SU-DHL-6 (cell line): ENCODE measurements around the gene ATP5MC3.
A peak's percentile ranks its signal among the peaks of the same experiment; 100 is the strongest.

Source experiments
- H2AFZ ChIP-seq: fragments of 200-600 bp; sonication (generic); 2 replicates; pipeline ENCODE4 v1.6.1; 2014; ENCODE audit warnings: low read depth, mild to moderate bottlenecking, moderate library complexity, mixed read lengths, antibody characterized with exemption, low read length; ENCODE audit not compliant: severe bottlenecking
- H3F3A ChIP-seq: fragments of 200-600 bp; shearing (Covaris generic); 2 replicates; pipeline ENCODE4 v1.6.0; 2016; ENCODE audit warnings: antibody characterized with exemption, mild to moderate bottlenecking; ENCODE audit not compliant: insufficient read depth
- H3K27ac ChIP-seq: fragments of 200-600 bp; sonication (generic); 2 replicates; pipeline ENCODE4 v1.5.1; 2016; ENCODE audit warnings: low read depth, mild to moderate bottlenecking, low read length, moderate library complexity, mixed read lengths
- H3K27me3 ChIP-seq: fragments of 200-600 bp; sonication (generic), shearing (Covaris generic); 2 replicates; pipeline ENCODE4 v1.6.0; 2014; ENCODE audit warnings: mild to moderate bottlenecking, low read length
- H3K36me3 ChIP-seq: fragments of 200-600 bp; sonication (generic); 2 replicates; pipeline ENCODE4 v1.6.1; 2014; ENCODE audit warnings: mild to moderate bottlenecking, low read length, mixed read lengths
- H3K4me2 ChIP-seq: fragments of 300-600, 200-600 bp; shearing (Covaris generic), sonication (generic); 2 replicates; pipeline ENCODE4 v1.6.0; 2014; ENCODE audit warnings: low read length, low read depth, mild to moderate bottlenecking; ENCODE audit not compliant: poor library complexity, severe bottlenecking
- H3K4me3 ChIP-seq: fragments of 200-600 bp; sonication (generic); 2 replicates; pipeline ENCODE4 v1.5.1; 2014; ENCODE audit warnings: antibody characterized with exemption, low read length, mild to moderate bottlenecking, mixed read lengths; ENCODE audit not compliant: insufficient read depth, poor library complexity, severe bottlenecking
- H3K79me2 ChIP-seq: fragments of 200-600 bp; sonication (generic); 2 replicates; pipeline ENCODE4 v1.6.1; 2014; ENCODE audit warnings: mild to moderate bottlenecking, low read length, moderate library complexity; ENCODE audit not compliant: insufficient read depth
- H3K9ac ChIP-seq: fragments of 200-600 bp; sonication (generic); 2 replicates; pipeline ENCODE4 v1.7.0; 2014; ENCODE audit warnings: mild to moderate bottlenecking, low read length
- H3K9me2 ChIP-seq: fragments of 200-600 bp; sonication (generic); replicated peaks from 2 replicates; pipeline ENCODE4 v1.6.1; 2014; ENCODE audit warnings: low read length; ENCODE audit not compliant: insufficient read depth
- H3K9me3 ChIP-seq: fragments of 200-600 bp; sonication (generic); 2 replicates; pipeline ENCODE4 v1.6.1; 2014; ENCODE audit warnings: low read length, mixed read lengths; ENCODE audit not compliant: insufficient read depth
- H4K20me1 ChIP-seq: fragments of 200-600 bp; sonication (generic); 2 replicates; pipeline ENCODE4 v1.6.1; 2014; ENCODE audit warnings: low read depth, mild to moderate bottlenecking, antibody characterized with exemption, low read length, moderate library complexity, mixed read lengths
- EZH2phosphoT487 ChIP-seq: fragments of 200-600 bp; sonication (generic), shearing (Covaris generic); conservative IDR thresholded peaks from 2 replicates; pipeline ENCODE4 v1.6.1; 2018; ENCODE audit warnings: mild to moderate bottlenecking, antibody characterized with exemption, low read length, moderate library complexity, mixed read lengths
- TF ChIP-seq, protein P1 (sequence below): fragments of 200-600 bp; sonication (generic); IDR thresholded peaks from one replicate; pipeline ENCODE4 v1.5.1; 2017; ENCODE audit warnings: antibody characterized with exemption, mild to moderate bottlenecking, low read length, moderate library complexity; ENCODE audit not compliant: insufficient read depth, poor library complexity, severe bottlenecking

The ATP5MC3 gene

GRCh38 chr2:175195012-175195411, 13.5 kb upstream of the ATP5MC3 start:
- no peak for TF ChIP-seq EZH2phosphoT487
- TF ChIP-seq, protein P1, sequence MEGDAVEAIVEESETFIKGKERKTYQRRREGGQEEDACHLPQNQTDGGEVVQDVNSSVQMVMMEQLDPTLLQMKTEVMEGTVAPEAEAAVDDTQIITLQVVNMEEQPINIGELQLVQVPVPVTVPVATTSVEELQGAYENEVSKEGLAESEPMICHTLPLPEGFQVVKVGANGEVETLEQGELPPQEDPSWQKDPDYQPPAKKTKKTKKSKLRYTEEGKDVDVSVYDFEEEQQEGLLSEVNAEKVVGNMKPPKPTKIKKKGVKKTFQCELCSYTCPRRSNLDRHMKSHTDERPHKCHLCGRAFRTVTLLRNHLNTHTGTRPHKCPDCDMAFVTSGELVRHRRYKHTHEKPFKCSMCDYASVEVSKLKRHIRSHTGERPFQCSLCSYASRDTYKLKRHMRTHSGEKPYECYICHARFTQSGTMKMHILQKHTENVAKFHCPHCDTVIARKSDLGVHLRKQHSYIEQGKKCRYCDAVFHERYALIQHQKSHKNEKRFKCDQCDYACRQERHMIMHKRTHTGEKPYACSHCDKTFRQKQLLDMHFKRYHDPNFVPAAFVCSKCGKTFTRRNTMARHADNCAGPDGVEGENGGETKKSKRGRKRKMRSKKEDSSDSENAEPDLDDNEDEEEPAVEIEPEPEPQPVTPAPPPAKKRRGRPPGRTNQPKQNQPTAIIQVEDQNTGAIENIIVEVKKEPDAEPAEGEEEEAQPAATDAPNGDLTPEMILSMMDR = no peak
- H3K27me3 ChIP-seq = no peaks in the 10 kb centered on the region
- no peak overlapping the region for H3K27ac ChIP-seq
- H4K20me1 ChIP-seq = no peaks in the 10 kb centered on the region
- no peak overlapping the region for H3K4me3 ChIP-seq
- no peaks in the 10 kb centered on the region for H3K9me3 ChIP-seq
- no peak overlapping the region for H2AFZ ChIP-seq
- no peaks in the 10 kb centered on the region for H3K36me3 ChIP-seq
- no peaks in the 10 kb centered on the region for H3F3A ChIP-seq
- H3K4me2 ChIP-seq = no peak overlapping the region
- H3K9me2 ChIP-seq = no peaks in the 10 kb centered on the region
- H3K79me2 ChIP-seq = no peaks in the 10 kb centered on the region
- no peak overlapping the region for H3K9ac ChIP-seq

DNA sequence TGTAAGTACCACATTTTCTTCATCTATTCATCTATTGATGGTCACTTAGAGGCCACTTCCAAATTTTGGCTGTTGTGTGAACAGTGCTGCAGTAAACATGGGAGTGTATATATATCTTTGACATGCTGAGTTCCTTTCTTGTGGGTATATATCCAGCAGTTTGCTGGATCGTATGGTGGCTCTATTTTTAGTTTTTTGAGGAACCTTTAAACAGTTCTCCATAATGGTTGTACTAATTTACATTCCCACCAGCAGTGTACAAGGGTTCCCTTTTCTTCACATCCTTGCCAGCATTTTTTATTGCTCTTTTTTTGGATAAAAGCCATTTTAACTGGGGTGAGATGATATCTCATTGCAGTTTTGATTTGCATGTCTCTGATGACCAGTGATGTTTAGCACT, 7.3 kb upstream of the ATP5MC3 start:
- Histone ChIP-seq H3K36me3 (no peaks in the 10 kb centered on the region), H3K27me3 (no peaks in the 10 kb centered on the region), H3K9me2 (no peaks in the 10 kb centered on the region), H4K20me1 (no peaks in the 10 kb centered on the region), H3F3A (no peaks in the 10 kb centered on the region), H3K79me2 (no peaks in the 10 kb centered on the region), H3K4me3 (no peak overlapping the region), H3K4me2 (no peak overlapping the region), H3K27ac (no peak overlapping the region), H3K9ac (no peak overlapping the region), H3K9me3 (no peaks in the 10 kb centered on the region), H2AFZ (no peak overlapping the region)
- TF ChIP-seq, protein P1 = no peak

DNA sequence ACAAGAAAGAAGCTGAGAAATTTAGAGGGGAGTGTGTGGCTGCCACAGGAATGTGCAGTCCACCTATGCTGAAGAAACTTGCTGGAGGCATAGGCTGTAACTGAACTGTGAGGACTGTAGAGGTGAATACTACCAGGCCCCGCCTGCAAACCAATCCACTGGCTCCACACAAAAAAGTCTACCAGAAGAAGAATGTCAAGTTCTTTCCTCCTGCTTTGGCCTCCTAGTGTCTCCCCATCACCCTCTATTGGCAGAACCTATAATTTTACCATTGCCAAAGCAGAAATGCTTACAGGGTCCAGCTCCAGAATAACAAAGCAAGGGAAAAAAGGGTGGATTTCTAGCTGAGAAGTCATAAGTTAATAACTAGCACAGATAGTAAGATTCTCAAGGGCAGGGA, 5.9 kb upstream of the ATP5MC3 start:
- Histone ChIP-seq H3K27ac (no peak overlapping the region), H3K4me2 (no peak overlapping the region), H3K9me3 (no peaks in the 10 kb centered on the region), H3K27me3 (no peaks in the 10 kb centered on the region), H4K20me1 (no peaks in the 10 kb centered on the region), H3F3A (no peaks in the 10 kb centered on the region), H3K4me3 (no peak overlapping the region), H3K36me3 (no peaks in the 10 kb centered on the region), H3K9ac (no peak overlapping the region), H3K79me2 (no peaks in the 10 kb centered on the region), H2AFZ (peak overlapping the region; percentile 27), H3K9me2 (no peaks in the 10 kb centered on the region)
- TF ChIP-seq EZH2phosphoT487 = no peak
- TF ChIP-seq, protein P1 = peak; percentile 20

DNA sequence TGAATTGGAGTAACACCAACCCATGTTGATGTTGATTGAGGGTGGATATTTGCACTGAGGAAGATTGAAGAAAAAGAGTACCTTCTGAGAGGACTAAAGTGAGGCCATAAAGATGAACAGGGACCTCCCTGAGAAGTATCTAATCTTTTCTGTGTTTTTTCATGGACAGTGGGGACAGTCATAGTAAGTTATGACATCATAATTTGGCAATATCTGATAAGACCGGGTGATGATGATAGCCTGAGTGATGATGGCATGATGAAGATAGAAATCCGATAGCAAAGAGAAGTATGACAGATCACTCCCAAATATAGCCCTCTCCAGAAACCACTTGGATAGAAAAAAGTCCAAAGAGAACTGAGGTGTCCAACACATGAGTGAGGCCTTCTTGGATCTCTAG, 2.2 kb upstream of the ATP5MC3 start:
- TF ChIP-seq, protein P1 = no peak
- TF ChIP-seq EZH2phosphoT487 = no peak
- Histone ChIP-seq H3K27ac (no peak overlapping the region), H2AFZ (no peak overlapping the region), H3K4me3 (no peak overlapping the region), H3F3A (no peaks in the 10 kb centered on the region), H3K9ac (no peak overlapping the region), H3K79me2 (peaks cover 27% of the 10 kb centered on the region), H3K4me2 (no peak overlapping the region), H3K27me3 (no peaks in the 10 kb centered on the region), H3K9me3 (no peaks in the 10 kb centered on the region), H4K20me1 (peaks cover 13% of the 10 kb centered on the region), H3K9me2 (no peaks in the 10 kb centered on the region), H3K36me3 (peaks cover 18% of the 10 kb centered on the region; the same call in 1 of the 2 replicates)
